Adipocyte (in vitro differentiated cells): ENCODE results near the gene TIMM22.
"Not testable (repeated sequence)": the region's sequence is repeated elsewhere in the genome, so short reads cannot be mapped to it uniquely, and the experiment has no call there.

ENCODE experiments used
- DNase-seq: peaks from one replicate; pipeline ENCODE4 v3.0.0-alpha.2; 2015; ENCODE audit warnings: low read depth
- H3K27me3 ChIP-seq: replicated peaks from 2 replicates; pipeline ENCODE4 v1.7.0; 2013; ENCODE audit warnings: mild to moderate bottlenecking, low read length, moderate library complexity; ENCODE audit not compliant: control insufficient read depth, insufficient read depth
- H3K36me3 ChIP-seq: 2 replicates; pipeline ENCODE4 v1.7.0; 2013; ENCODE audit warnings: low read length, mild to moderate bottlenecking, moderate library complexity; ENCODE audit not compliant: control insufficient read depth, insufficient read depth, severe bottlenecking
- H3K4me1 ChIP-seq: 2 replicates; pipeline ENCODE4 v1.7.0; 2013; ENCODE audit warnings: mild to moderate bottlenecking, low read length, moderate library complexity; ENCODE audit not compliant: control insufficient read depth, insufficient read depth
- H3K4me3 ChIP-seq: 2 replicates; pipeline ENCODE4 v1.7.0; 2013; ENCODE audit warnings: mild to moderate bottlenecking, low read length, moderate library complexity
- H3K9ac ChIP-seq: 2 replicates; pipeline ENCODE4 v1.7.0; 2013; ENCODE audit warnings: mild to moderate bottlenecking, low read length, moderate library complexity
- H3K9me3 ChIP-seq: 2 replicates; pipeline ENCODE4 v1.7.0; 2013; ENCODE audit warnings: mild to moderate bottlenecking, low read length, moderate library complexity; ENCODE audit not compliant: control insufficient read depth

The TIMM22 gene

DNA sequence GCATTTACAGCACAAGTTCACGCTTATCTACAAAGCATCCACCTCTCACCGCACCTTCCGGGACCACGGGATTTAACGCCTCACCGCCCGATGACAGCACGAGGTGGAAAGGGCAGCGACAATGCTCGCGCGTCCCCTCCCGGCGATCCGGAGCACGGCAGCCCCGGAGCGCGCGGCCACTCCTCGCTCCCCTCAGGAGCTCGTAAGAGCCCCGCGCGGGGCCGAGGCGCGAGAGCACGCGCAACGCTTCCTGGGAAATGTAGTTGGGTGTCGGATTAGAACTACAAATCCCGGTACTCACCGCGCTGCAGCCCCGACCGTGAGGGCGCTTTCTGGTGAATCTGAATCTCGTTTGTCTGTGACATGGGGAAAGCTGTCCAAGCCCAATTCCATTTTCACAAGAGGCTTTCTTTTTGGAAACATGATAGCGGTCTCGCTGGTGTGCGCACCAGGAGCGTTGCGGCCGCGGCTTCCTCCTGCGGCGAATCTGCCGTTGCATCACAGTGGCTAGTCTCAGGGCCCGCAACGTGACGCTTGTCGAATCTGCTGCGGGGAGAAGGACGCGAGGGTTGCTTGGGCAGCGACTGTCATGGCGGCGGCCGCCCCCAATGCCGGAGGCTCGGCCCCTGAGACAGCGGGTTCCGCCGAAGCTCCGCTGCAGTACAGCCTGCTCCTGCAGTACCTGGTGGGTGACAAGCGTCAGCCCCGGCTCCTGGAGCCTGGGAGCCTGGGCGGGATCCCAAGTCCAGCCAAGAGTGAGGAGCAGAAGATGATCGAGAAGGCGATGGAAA is at the start of gene TIMM22:
Gene TIMM22, plus strand, starts transcription at position 576 of the 791 bp plus-strand sequence. Its CDS starts 14 bp downstream, at position 590.
- H3K9ac ChIP-seq, result peak within 1 kb of the TSS; percentile 98
- H3K4me3 ChIP-seq, result peak within 1 kb of the TSS; percentile 98
- peak; percentile 99 for DNase-seq
- H3K4me1 ChIP-seq, result peaks cover 25% of the 10 kb centered on the region
- H3K36me3 ChIP-seq, result peaks cover 21% of the 10 kb centered on the region
- H3K27me3 ChIP-seq, result no peaks in the 10 kb centered on the region
- H3K9me3 ChIP-seq, result no peaks in the 10 kb centered on the region

DNA sequence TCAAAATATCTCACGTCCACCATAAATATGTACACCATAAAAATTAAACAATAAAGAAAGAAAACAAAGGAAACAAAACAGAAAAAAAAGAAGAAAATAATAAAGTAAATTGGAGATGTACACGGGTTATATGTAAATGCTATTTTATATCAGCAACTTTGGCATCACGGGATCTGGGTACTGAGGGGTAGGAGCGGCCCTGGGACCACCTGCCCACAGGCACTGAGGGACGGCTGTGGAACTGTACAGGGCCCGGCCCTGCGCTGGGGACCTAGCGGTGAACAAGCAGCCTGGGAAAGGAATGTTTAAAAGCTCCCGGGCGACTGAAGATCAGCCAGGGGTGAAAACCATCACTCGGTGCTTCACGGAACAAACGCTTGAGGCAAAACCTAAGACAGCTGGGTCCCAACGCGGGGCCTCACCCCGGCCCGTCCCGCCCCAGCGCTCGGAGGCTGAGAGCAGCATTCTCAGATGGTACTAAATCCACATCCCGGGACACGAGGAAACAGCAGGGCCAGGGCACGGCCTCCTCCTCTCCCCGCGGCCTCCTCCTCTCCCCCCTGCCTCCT is 48.6 kb upstream of the TIMM22 start:
- no peak for DNase-seq
- Histone ChIP-seq H3K4me1 (peaks cover 7% of the 10 kb centered on the region), H3K9ac (no peak overlapping the region), H3K9me3 (no peaks in the 10 kb centered on the region), H3K27me3 (peaks cover 6% of the 10 kb centered on the region), H3K36me3 (no peaks in the 10 kb centered on the region), H3K4me3 (no peak overlapping the region)

DNA sequence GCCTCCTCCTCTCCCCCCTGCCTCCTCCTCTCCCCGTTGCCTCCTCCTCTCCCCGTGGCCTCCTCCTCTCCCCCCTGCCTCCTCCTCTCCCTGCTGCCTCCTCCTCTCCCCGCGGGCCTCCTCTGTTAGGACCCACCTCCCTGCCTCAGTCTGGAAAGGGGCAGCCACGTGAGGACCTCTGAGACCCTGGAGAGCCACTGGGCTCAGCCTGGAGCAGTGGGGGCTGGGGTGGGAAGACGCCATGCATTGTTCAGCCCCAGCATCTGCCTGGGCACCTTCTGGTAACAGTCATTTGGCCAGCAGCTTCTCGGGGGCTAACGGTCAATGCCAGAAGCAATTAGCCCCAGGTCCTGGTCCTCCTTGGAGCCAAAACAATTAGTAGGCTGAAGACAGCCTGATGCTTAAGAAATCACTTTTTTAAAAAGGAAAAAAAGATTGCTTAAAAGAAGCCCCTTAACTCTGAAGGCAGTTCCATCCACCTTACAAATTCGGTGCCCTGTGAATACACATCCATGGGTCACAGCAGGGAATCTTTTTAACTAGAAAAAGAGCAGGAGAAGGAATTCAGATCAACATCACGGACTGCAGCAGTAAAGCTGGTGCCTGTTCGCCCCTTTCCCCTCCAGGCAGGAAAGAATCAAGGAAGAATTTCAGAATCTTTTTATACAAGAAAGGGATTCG is 47.2 kb upstream of the TIMM22 start:
- no peak for DNase-seq
- H3K4me1 ChIP-seq, result peaks cover 7% of the 10 kb centered on the region
- no peak overlapping the region for H3K4me3 ChIP-seq
- H3K27me3 ChIP-seq, result peaks cover 6% of the 10 kb centered on the region
- no peaks in the 10 kb centered on the region for H3K36me3 ChIP-seq
- H3K9ac ChIP-seq, result peak overlapping the region; percentile 32
- no peaks in the 10 kb centered on the region for H3K9me3 ChIP-seq

DNA sequence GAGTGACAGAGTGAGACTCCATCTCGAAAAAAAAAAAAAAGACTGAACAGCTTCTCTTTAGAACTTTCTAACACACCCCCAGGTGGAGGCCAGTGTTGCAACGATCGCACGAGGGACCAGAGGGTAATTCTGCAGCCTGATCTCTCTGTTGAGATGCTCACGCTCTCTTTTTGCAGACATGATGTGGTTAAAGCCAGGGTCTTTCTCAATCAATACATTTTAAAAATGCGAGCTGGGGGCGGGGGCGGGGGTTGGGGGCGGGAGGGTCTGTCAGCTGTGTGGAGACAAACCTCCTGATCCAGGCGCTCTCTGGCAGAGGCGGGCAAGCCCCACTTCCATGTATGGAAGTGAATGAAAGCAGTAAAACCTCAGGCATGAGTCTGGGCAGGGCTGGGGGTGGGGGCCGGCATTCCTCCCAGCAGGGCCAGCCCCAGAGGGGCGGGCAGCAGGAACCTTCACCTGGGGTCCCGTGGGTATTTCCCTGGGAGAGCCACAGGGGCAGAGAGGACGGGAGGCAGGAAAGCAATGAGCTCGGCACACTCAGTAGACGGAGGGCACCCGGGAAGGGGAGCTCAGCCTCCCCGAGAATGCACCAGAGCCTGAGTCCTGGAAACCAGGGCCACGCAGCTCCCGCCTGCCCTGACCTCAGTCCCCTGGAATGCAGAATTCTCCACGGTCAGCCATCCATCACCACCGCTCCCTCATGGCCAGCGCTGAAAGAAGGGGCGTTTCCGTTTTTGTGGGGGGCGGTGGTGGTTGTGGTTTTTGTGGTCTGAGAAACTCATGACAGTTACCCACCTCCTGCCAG is 45.4 kb upstream of the TIMM22 start:
- no peaks in the 10 kb centered on the region for H3K36me3 ChIP-seq
- peak; percentile 86 for DNase-seq
- no peaks in the 10 kb centered on the region for H3K9me3 ChIP-seq
- H3K27me3 ChIP-seq, result peaks cover 6% of the 10 kb centered on the region
- H3K4me3 ChIP-seq, result no peak overlapping the region
- H3K4me1 ChIP-seq, result peaks cover 7% of the 10 kb centered on the region
- H3K9ac ChIP-seq, result peak overlapping the region; percentile 25

DNA sequence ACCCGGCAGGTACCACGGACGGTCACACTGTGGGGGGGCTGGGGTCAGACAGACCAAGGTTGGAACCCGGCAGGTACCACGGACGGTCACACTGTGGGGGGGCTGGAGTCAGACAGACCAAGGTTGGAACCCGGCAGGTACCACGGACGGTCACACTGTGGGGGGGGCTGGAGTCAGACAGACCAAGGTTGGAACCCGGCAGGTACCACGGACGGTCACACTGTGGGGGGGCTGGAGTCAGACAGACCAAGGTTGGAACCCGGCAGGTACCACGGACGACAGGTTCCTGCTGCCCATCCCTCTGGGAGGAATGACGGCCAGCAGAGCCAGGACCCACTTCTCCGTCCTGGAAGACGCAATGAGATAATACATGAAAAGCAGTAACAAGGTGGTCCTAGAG is 44.3 kb upstream of the TIMM22 start:
- H3K4me3 ChIP-seq, DNase-seq, H3K36me3 ChIP-seq, H3K9ac ChIP-seq, H3K4me1 ChIP-seq, H3K9me3 ChIP-seq, H3K27me3 ChIP-seq: not testable (repeated sequence)

DNA sequence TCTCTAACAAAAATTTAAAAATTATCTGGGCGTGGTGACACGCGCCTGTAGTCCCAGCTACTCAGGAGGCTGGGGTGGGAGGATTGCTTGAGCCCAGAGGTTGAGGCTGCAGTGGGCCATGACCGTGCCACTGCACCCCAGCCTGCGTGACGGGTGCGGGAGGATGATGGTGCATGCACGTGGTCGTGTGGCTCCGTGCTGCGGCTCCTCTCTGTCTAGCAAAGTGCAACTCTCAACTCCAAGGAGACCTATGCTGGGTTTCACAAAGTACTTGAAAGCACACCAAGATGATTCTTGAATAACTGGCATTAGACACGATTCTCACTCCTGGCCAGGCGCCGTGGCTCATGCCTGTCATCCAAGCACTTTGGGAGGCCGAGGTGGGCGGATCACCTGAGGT is 43.2 kb upstream of the TIMM22 start:
- Histone ChIP-seq H3K9ac (no peak overlapping the region), H3K27me3 (peaks cover 6% of the 10 kb centered on the region), H3K36me3 (no peaks in the 10 kb centered on the region), H3K9me3 (no peaks in the 10 kb centered on the region), H3K4me1 (peaks cover 7% of the 10 kb centered on the region), H3K4me3 (no peak overlapping the region)
- DNase-seq, result no peak

DNA sequence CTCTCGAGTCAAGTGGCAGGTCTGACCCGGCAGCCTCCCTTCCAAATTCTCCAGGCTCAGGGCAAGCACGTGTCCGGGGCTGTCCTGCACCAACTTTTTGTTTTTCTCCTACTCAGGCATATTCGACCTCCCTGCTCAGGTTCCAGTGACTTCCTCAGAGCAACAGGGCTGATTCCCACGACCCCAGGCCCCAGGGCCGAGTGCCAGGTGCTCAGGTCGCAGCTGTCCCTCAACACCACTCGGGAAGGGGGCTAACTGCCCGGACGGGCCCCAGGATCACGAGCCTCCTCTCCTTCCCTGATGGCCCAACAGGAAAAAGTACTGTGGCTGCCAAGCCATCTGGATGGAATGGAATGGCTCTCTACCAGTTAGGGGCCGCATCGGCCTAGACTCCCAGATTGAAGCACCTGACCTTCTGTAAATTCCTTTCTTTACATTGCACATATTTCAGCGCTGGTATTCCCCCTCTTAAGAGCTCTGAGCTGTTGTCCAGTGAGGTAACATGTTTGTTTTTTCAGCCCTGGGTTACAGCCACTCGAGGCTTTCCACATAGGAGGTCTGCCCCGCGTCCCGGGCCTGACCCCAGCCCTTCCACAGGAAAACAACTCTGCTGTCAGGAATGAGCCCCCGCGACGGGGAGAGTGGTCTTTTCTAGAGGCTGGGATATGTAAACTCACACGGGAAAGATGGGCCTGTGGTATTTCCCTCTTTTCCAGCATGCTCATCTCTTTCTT is 42.3 kb upstream of the TIMM22 start:
- H3K4me1 ChIP-seq, result peaks cover 7% of the 10 kb centered on the region
- peaks cover 6% of the 10 kb centered on the region for H3K27me3 ChIP-seq
- H3K4me3 ChIP-seq, result no peak overlapping the region
- no peaks in the 10 kb centered on the region for H3K36me3 ChIP-seq
- peak; percentile 60 for DNase-seq
- H3K9me3 ChIP-seq, result no peaks in the 10 kb centered on the region
- no peak overlapping the region for H3K9ac ChIP-seq

DNA sequence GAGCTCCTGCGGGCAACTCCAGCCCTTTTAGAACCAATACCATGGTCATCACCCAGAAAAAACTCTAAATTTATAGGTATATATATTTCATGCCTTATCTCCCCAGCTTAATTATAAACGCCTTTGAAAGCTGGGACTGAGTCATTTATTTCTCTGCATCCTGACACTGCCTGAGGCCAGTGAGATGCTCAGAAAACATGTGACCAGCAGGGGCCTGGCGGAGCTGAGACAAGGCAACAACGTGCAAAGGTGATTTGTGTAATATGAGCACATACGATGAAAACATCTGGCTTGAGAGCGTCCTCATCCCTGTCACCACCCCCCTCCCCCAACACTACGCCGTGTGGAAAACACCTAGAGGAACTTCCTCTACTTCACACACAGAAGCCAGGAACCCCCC is 40.0 kb upstream of the TIMM22 start:
- no peaks in the 10 kb centered on the region for H3K36me3 ChIP-seq

DNA sequence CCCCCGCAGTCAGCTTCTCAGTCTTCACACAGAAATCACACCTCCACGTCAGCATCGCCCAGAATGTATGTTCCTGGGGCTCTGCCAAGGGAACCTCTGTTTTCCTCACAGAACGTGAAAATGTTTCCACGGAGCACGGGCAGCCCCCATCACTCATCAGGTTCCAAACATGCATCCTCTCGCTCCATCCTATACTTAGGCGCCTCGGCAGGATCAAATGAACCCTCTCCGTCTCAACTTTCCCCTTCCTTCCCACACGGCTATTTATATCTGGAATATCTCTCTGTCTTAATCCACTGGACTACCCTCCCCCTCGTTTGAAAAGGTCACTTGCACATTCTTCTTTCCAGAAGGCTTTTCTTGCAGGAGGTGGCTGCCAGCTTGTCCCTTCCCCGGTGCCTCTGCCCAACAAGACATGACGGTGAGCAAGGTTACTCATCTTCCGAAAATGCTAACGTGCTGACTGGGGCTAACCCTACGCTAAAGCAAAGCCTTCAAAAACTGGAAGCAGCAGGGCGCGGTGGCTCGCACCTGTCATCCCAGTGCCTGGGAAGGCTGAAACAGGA is 39.0 kb upstream of the TIMM22 start:
- peak; percentile 11 for DNase-seq

More for the DNA sequence above, 40.0 kb upstream of the TIMM22 start:
- Histone ChIP-seq H3K4me1 (peaks cover under 1% of the 10 kb centered on the region), H3K9me3 (no peaks in the 10 kb centered on the region), H3K9ac (no peak overlapping the region), H3K27me3 (no peaks in the 10 kb centered on the region), H3K4me3 (no peak overlapping the region)
- DNase-seq, result no peak

DNA sequence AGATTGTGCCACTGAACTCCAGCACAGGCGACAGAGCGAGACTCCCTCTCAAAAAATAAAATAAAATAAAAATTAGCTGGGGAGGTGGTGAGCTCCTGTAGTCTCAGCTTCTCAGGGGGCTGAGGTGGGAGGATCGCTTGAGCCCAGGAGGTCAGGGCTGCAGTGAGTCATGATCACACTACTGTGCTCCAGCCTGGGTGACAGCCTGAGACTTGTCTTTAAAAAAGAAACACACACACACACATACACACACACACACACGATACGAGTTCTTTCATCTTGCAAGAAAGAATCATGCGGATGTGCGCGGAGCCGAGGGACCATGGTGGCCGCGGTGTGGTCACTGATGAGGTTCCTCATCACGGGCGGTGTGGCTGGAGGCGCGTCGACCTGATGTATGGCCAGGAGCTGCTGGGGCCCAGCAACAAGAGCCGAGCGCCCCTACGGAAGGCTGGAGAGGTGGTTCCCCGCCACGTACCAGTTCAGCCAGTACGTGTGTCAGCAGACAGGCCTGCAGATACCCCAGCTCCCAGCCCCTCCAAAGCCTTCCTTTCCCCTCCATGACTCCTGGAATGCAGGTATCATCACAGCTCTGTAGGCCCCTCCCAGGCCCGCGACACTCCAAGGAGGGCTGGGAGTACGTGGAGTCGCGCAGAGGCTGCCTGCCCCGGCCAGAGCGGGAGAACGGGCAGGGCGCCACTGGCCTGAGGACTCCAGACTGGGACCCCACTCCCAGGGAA is 38.0 kb upstream of the TIMM22 start:
- DNase-seq, result no peak
- no peak overlapping the region for H3K4me3 ChIP-seq
- H3K9ac ChIP-seq, result no peak overlapping the region
- H3K36me3 ChIP-seq, result no peaks in the 10 kb centered on the region
- no peaks in the 10 kb centered on the region for H3K27me3 ChIP-seq
- H3K4me1 ChIP-seq, result no peaks in the 10 kb centered on the region
- H3K9me3 ChIP-seq, result no peaks in the 10 kb centered on the region

More for the DNA sequence above, 39.0 kb upstream of the TIMM22 start:
- Histone ChIP-seq H3K9me3 (no peaks in the 10 kb centered on the region), H3K36me3 (no peaks in the 10 kb centered on the region), H3K9ac (no peak overlapping the region), H3K4me3 (no peak overlapping the region), H3K4me1 (no peaks in the 10 kb centered on the region), H3K27me3 (no peaks in the 10 kb centered on the region)
